GM12891 (cell line): ENCODE data around the gene HOXB1.

Experiments
- POLR2A ChIP-seq: IDR thresholded peaks from 2 replicates; pipeline ENCODE4 v1.6.1; 2011; ENCODE audit warnings: low read depth, low read length, control low read depth
- SPI1 ChIP-seq: IDR thresholded peaks from 2 replicates; pipeline ENCODE4 v1.6.1; 2011; ENCODE audit warnings: low read depth, low read length, control low read depth
- TAF1 ChIP-seq: IDR thresholded peaks from 2 replicates; pipeline ENCODE4 v1.6.1; 2011; ENCODE audit warnings: low read depth, low read length, control low read depth

DNA sequence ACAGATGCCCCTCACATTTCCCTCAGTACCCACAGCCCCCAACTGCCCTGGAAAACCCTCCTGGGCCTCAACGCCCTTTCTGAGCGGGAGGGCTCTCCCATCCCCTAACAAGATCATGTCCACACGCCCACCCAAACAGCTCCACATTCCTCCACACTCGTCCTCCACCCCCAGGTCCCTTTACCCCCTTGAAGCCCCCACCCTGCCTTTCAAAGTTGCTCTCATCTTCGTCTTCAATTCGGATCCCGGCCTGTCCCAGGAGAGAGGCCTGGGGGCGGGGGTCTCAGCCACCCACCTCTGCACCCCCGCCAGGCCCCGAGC lies 33.0 kb upstream of the HOXB1 start:
- TF ChIP-seq POLR2A (no peak), SPI1 (no peak), TAF1 (no peak)
